WTC11 (cell line): ENCODE results near the gene EHBP1L1. TPM values are rescaled to one million over a fixed set of nuclear protein-coding genes. Genes with fewer than 3 reads are reported as not detected.

Experiments
- ATAC-seq: fragments of 200-7000 bp; cut with Tn5 transposase; 2 replicates; pipeline ENCODE4 v1.10.0; 2021; ENCODE audit warnings: mild to moderate bottlenecking, moderate library complexity
- CTCF ChIA-PET: fragments of 300-600 bp; sonication (Branson Sonifier 250); formaldehyde crosslinking; loops from one replicate; lab custom pipeline; 2021; ENCODE audit warnings: antibody characterized with exemption; lab: Charles Lee
- POLR2A ChIA-PET: fragments of 350-600 bp; sonication (Branson Sonifier 250); formaldehyde crosslinking; loops from one replicate; lab custom pipeline; 2021; ENCODE audit warnings: antibody characterized with exemption; lab: Charles Lee
- DNase-seq: peaks from one replicate; pipeline ENCODE4 v3.0.0; 2021; ENCODE audit warnings: low spot score
- H3K27ac Mint-ChIP-seq: 2 replicates; pipeline ENCODE4 v1.8.0; 2021; ENCODE audit warnings: mixed read lengths
- H3K27me3 Mint-ChIP-seq: 2 replicates; pipeline ENCODE4 v1.8.0; 2021; ENCODE audit warnings: low read depth, mild to moderate bottlenecking, moderate library complexity, mixed read lengths
- H3K36me3 Mint-ChIP-seq: 2 replicates; pipeline ENCODE4 v1.8.0; 2021; ENCODE audit warnings: mixed read lengths
- H3K4me1 Mint-ChIP-seq: 2 replicates; pipeline ENCODE4 v1.8.0; 2022; ENCODE audit warnings: mixed read lengths
- H3K4me3 Mint-ChIP-seq: 2 replicates; pipeline ENCODE4 v1.8.0; 2021; ENCODE audit warnings: mild to moderate bottlenecking, moderate library complexity, mixed read lengths
- H3K9me3 Mint-ChIP-seq: 2 replicates; pipeline ENCODE4 v1.8.0; 2021; ENCODE audit warnings: mixed read lengths
- ATF1 ChIP-seq: sonication (generic); formaldehyde crosslinking; IDR thresholded peaks from 2 replicates; pipeline ENCODE4 v1.8.1; 2023; ENCODE audit warnings: mild to moderate bottlenecking, moderate library complexity, missing genetic modification reagents
- CBFB ChIP-seq: sonication (generic); formaldehyde crosslinking; IDR thresholded peaks from 2 replicates; pipeline ENCODE4 v1.8.1; 2022; ENCODE audit warnings: mild to moderate bottlenecking, low read depth, missing genetic modification reagents
- CREM ChIP-seq: sonication (generic); formaldehyde crosslinking; IDR thresholded peaks from 2 replicates; pipeline ENCODE4 v1.8.1; 2022; ENCODE audit warnings: mild to moderate bottlenecking, missing genetic modification reagents, moderate library complexity
- ELF4 ChIP-seq: sonication (generic); formaldehyde crosslinking; IDR thresholded peaks from 2 replicates; pipeline ENCODE4 v1.8.1; 2022; ENCODE audit warnings: low read depth, mild to moderate bottlenecking, moderate library complexity, missing genetic modification reagents
- EMX1 ChIP-seq: fragments of 250-450 bp; sonication (Bioruptor Pico); IDR thresholded peaks from 2 replicates; pipeline ENCODE4 v1.8.0; 2021; ENCODE audit warnings: mild to moderate bottlenecking
- FOXJ3 ChIP-seq: sonication (generic); formaldehyde crosslinking; IDR thresholded peaks from 2 replicates; pipeline ENCODE4 v1.9.0; 2021; ENCODE audit warnings: missing genetic modification reagents, mild to moderate bottlenecking, borderline replicate concordance
- GRHL2 ChIP-seq: fragments of 250-450 bp; sonication (Bioruptor Pico); IDR thresholded peaks from 2 replicates; pipeline ENCODE4 v1.8.0; 2022; ENCODE audit warnings: mild to moderate bottlenecking, moderate library complexity; ENCODE audit not compliant: insufficient replicate concordance, severe bottlenecking
- HMGA2 ChIP-seq: fragments of 250-450 bp; sonication (Bioruptor Pico); IDR thresholded peaks from 2 replicates; pipeline ENCODE4 v1.4.0; 2021; ENCODE audit warnings: mild to moderate bottlenecking, moderate library complexity
- JAZF1 ChIP-seq: fragments of 250-450 bp; sonication (Bioruptor Pico); IDR thresholded peaks from 2 replicates; pipeline ENCODE4 v1.9.0; 2021; ENCODE audit warnings: moderate library complexity, mild to moderate bottlenecking, inconsistent platforms
- KAT7 ChIP-seq: sonication (generic); formaldehyde crosslinking; IDR thresholded peaks from 2 replicates; pipeline ENCODE4 v1.8.1; 2023; ENCODE audit warnings: missing genetic modification reagents, mild to moderate bottlenecking, borderline replicate concordance
- MYBL2 ChIP-seq: sonication (generic); formaldehyde crosslinking; IDR thresholded peaks from 2 replicates; pipeline ENCODE4 v1.8.1; 2023; ENCODE audit warnings: mild to moderate bottlenecking, moderate library complexity, missing genetic modification reagents
- NR1H2 ChIP-seq: sonication (generic); formaldehyde crosslinking; IDR thresholded peaks from 2 replicates; pipeline ENCODE4 v1.9.0; 2021; ENCODE audit warnings: mild to moderate bottlenecking, moderate library complexity, missing genetic modification reagents
- NR2C2 ChIP-seq: sonication (generic); formaldehyde crosslinking; IDR thresholded peaks from 2 replicates; pipeline ENCODE4 v1.8.0; 2022; ENCODE audit warnings: mild to moderate bottlenecking, missing genetic modification reagents
- PRRX2 ChIP-seq: fragments of 250-450 bp; sonication (Bioruptor Pico); IDR thresholded peaks from 2 replicates; pipeline ENCODE4 v1.8.0; 2021; ENCODE audit warnings: mild to moderate bottlenecking
- SOX15 ChIP-seq: fragments of 250-450 bp; sonication (Bioruptor Pico); IDR thresholded peaks from 2 replicates; pipeline ENCODE4 v1.9.0; 2021; ENCODE audit warnings: mild to moderate bottlenecking
- ZNF121 ChIP-seq: sonication (generic); formaldehyde crosslinking; IDR thresholded peaks from 2 replicates; pipeline ENCODE4 v1.8.0; 2023; ENCODE audit warnings: missing genetic modification reagents
- ZNF219 ChIP-seq: sonication (generic); formaldehyde crosslinking; IDR thresholded peaks from 2 replicates; pipeline ENCODE4 v1.8.0; 2023; ENCODE audit warnings: missing genetic modification reagents, mild to moderate bottlenecking, borderline replicate concordance
- ZNF317 ChIP-seq: sonication (generic); formaldehyde crosslinking; IDR thresholded peaks from 2 replicates; pipeline ENCODE4 v1.8.1; 2023; ENCODE audit warnings: low read depth, mild to moderate bottlenecking, moderate library complexity, missing genetic modification reagents, borderline replicate concordance
- ZNF396 ChIP-seq: fragments of 250-450 bp; sonication (Bioruptor Pico); IDR thresholded peaks from 2 replicates; pipeline ENCODE4 v1.8.0; 2021; ENCODE audit warnings: mild to moderate bottlenecking, moderate library complexity, borderline replicate concordance
- ZNF671 ChIP-seq: fragments of 250-450 bp; sonication (Bioruptor Pico); IDR thresholded peaks from 2 replicates; pipeline ENCODE4 v1.8.0; 2021; ENCODE audit warnings: mild to moderate bottlenecking
- total RNA-seq: library from RNA; stranded (reverse); gene quantifications from 3 replicates; pipeline ENCODE4 v1.2.3, GENCODE V29; 2021
- TF ChIP-seq, protein P1 (sequence below): fragments of 250-450 bp; sonication (Bioruptor Pico); IDR thresholded peaks from 2 replicates; pipeline ENCODE4 v1.8.0; 2021; ENCODE audit warnings: mild to moderate bottlenecking
- TF ChIP-seq, protein P2 (sequence below): sonication (generic); formaldehyde crosslinking; IDR thresholded peaks from 2 replicates; pipeline ENCODE4 v1.8.1; 2022; ENCODE audit warnings: low read depth, mild to moderate bottlenecking, moderate library complexity, missing genetic modification reagents, borderline replicate concordance
- TF ChIP-seq, protein P3 (sequence below): sonication (generic); formaldehyde crosslinking; IDR thresholded peaks from 2 replicates; pipeline ENCODE4 v1.8.0; 2023; ENCODE audit warnings: mild to moderate bottlenecking, missing genetic modification reagents
- TF ChIP-seq, protein P4 (sequence below): sonication (generic); formaldehyde crosslinking; IDR thresholded peaks from 2 replicates; pipeline ENCODE4 v1.8.0; 2022; ENCODE audit warnings: mild to moderate bottlenecking, missing genetic modification reagents
- TF ChIP-seq, protein P5 (sequence below): sonication (generic); formaldehyde crosslinking; IDR thresholded peaks from 2 replicates; pipeline ENCODE4 v1.8.1; 2023; ENCODE audit warnings: mild to moderate bottlenecking, missing genetic modification reagents
- TF ChIP-seq, protein P6 (sequence below): fragments of 250-450 bp; sonication (Bioruptor Pico); IDR thresholded peaks from 2 replicates; pipeline ENCODE4 v1.9.0; 2021; ENCODE audit warnings: moderate library complexity, mild to moderate bottlenecking, inconsistent platforms, borderline replicate concordance
- TF ChIP-seq, protein P7 (sequence below): sonication (generic); formaldehyde crosslinking; IDR thresholded peaks from 2 replicates; pipeline ENCODE4 v1.8.0; 2023; ENCODE audit warnings: missing genetic modification reagents

Gene EHBP1L1
- total RNA-seq, 1 experiment from 2014 or later, result 11.8 TPM

DNA sequence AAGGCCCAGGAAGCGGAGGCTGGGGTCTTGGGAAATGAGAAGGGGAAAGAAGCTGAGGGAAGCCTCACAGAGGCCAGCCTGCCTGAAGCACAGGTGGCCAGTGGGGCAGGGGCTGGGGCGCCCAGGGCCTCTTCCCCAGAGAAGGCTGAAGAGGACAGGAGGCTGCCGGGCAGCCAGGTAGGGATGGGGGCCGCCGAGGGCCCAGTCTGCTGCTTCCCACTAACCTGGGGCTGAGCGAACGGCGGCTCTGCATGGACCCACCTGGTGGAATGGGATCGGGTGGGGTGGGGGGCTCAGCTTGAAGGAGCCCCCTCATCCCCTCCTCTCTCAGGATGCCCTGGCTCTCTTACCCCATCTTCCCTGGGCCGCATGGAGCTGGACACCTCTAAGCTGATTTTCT, 7.7 kb downstream of the EHBP1L1 start:
- Mint-ChIP-seq H3K27me3 (peaks cover 61% of the 10 kb centered on the region), H3K27ac (no peak overlapping the region), H3K36me3 (no peaks in the 10 kb centered on the region), H3K4me3 (no peak overlapping the region), H3K4me1 (peaks cover 17% of the 10 kb centered on the region), H3K9me3 (no peaks in the 10 kb centered on the region)
- ChIA-PET POLR2A (no interaction called here), CTCF (interaction anchor here (0.6 to 13.8 kb wide), 6 partner anchors 10 to 234 kb away, joined by 3 to 271 read pairs (median 26); partner anchors contain the start of genes FAM89B and ZNRD2)
- ATAC-seq, result no peak
- no peak for DNase-seq
- TF ChIP-seq ZNF317 (CRISPR knock-in tag) (no peak), ELF4 (CRISPR knock-in tag) (no peak), GRHL2 (no peak), ZNF121 (no peak), FOXJ3 (CRISPR knock-in tag) (no peak), SOX15 (CRISPR knock-in tag) (no peak), ATF1 (CRISPR knock-in tag) (no peak), CREM (CRISPR knock-in tag) (no peak), EMX1 (CRISPR knock-in tag) (no peak)
- TF ChIP-seq, protein P1, sequence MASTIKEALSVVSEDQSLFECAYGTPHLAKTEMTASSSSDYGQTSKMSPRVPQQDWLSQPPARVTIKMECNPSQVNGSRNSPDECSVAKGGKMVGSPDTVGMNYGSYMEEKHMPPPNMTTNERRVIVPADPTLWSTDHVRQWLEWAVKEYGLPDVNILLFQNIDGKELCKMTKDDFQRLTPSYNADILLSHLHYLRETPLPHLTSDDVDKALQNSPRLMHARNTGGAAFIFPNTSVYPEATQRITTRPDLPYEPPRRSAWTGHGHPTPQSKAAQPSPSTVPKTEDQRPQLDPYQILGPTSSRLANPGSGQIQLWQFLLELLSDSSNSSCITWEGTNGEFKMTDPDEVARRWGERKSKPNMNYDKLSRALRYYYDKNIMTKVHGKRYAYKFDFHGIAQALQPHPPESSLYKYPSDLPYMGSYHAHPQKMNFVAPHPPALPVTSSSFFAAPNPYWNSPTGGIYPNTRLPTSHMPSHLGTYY (CRISPR knock-in tag), result no peak
- TF ChIP-seq, protein P2, sequence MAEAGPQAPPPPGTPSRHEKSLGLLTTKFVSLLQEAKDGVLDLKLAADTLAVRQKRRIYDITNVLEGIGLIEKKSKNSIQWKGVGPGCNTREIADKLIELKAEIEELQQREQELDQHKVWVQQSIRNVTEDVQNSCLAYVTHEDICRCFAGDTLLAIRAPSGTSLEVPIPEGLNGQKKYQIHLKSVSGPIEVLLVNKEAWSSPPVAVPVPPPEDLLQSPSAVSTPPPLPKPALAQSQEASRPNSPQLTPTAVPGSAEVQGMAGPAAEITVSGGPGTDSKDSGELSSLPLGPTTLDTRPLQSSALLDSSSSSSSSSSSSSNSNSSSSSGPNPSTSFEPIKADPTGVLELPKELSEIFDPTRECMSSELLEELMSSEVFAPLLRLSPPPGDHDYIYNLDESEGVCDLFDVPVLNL (CRISPR knock-in tag), result no peak
- TF ChIP-seq, protein P3, sequence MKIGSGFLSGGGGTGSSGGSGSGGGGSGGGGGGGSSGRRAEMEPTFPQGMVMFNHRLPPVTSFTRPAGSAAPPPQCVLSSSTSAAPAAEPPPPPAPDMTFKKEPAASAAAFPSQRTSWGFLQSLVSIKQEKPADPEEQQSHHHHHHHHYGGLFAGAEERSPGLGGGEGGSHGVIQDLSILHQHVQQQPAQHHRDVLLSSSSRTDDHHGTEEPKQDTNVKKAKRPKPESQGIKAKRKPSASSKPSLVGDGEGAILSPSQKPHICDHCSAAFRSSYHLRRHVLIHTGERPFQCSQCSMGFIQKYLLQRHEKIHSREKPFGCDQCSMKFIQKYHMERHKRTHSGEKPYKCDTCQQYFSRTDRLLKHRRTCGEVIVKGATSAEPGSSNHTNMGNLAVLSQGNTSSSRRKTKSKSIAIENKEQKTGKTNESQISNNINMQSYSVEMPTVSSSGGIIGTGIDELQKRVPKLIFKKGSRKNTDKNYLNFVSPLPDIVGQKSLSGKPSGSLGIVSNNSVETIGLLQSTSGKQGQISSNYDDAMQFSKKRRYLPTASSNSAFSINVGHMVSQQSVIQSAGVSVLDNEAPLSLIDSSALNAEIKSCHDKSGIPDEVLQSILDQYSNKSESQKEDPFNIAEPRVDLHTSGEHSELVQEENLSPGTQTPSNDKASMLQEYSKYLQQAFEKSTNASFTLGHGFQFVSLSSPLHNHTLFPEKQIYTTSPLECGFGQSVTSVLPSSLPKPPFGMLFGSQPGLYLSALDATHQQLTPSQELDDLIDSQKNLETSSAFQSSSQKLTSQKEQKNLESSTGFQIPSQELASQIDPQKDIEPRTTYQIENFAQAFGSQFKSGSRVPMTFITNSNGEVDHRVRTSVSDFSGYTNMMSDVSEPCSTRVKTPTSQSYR, result no peak

DNA sequence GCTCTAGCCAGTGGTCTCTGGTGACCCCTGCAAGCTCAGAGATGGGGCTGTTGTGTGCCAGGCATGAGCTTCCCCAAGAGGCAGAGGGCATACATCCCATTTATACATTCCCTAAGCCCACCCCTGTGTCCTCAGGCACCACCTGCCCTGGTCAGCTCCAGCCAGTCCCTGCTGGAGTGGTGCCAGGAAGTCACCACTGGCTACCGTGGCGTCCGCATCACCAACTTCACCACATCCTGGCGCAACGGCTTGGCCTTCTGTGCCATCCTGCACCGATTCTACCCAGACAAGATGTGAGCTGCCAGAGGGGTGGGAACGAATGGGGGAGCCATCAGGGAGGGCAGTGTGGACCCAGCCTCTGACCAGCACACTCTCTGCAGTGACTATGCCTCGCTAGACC, 8.3 kb downstream of the EHBP1L1 start:
- ChIA-PET POLR2A (interaction anchor here (1.0 kb wide), 1 partner anchor 33 kb away, joined by 3 read pairs; no protein-coding TSS in a partner anchor), CTCF (interaction anchor here (0.6 to 13.8 kb wide), 7 partner anchors 9 to 234 kb away, joined by 3 to 271 read pairs (median 3); partner anchors contain the start of genes FAM89B, SIPA1 and ZNRD2)
- H3K4me1 Mint-ChIP-seq, result peaks cover 21% of the 10 kb centered on the region
- H3K27me3 Mint-ChIP-seq, result peaks cover 64% of the 10 kb centered on the region
- no peaks in the 10 kb centered on the region for H3K9me3 Mint-ChIP-seq
- ATAC-seq (no peak), DNase-seq (no peak)
- H3K36me3 Mint-ChIP-seq, result no peaks in the 10 kb centered on the region
- H3K27ac Mint-ChIP-seq, result no peak overlapping the region
- H3K4me3 Mint-ChIP-seq, result 0 out of 2 replicates have a peak overlapping the region, but pooled peaks have one; percentile 39
- no peak for TF ChIP-seq ZNF671 (CRISPR knock-in tag)
- TF ChIP-seq, protein P4, sequence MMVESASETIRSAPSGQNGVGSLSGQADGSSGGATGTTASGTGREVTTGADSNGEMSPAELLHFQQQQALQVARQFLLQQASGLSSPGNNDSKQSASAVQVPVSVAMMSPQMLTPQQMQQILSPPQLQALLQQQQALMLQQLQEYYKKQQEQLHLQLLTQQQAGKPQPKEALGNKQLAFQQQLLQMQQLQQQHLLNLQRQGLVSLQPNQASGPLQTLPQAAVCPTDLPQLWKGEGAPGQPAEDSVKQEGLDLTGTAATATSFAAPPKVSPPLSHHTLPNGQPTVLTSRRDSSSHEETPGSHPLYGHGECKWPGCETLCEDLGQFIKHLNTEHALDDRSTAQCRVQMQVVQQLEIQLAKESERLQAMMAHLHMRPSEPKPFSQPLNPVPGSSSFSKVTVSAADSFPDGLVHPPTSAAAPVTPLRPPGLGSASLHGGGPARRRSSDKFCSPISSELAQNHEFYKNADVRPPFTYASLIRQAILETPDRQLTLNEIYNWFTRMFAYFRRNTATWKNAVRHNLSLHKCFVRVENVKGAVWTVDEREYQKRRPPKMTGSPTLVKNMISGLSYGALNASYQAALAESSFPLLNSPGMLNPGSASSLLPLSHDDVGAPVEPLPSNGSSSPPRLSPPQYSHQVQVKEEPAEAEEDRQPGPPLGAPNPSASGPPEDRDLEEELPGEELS, result no peak
- TF ChIP-seq, protein P5, sequence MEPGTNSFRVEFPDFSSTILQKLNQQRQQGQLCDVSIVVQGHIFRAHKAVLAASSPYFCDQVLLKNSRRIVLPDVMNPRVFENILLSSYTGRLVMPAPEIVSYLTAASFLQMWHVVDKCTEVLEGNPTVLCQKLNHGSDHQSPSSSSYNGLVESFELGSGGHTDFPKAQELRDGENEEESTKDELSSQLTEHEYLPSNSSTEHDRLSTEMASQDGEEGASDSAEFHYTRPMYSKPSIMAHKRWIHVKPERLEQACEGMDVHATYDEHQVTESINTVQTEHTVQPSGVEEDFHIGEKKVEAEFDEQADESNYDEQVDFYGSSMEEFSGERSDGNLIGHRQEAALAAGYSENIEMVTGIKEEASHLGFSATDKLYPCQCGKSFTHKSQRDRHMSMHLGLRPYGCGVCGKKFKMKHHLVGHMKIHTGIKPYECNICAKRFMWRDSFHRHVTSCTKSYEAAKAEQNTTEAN (CRISPR knock-in tag), result no peak
- TF ChIP-seq NR1H2 (CRISPR knock-in tag), result no peak
- no peak for TF ChIP-seq ZNF219 (CRISPR knock-in tag)
- TF ChIP-seq MYBL2, result no peak
- TF ChIP-seq, protein P6, sequence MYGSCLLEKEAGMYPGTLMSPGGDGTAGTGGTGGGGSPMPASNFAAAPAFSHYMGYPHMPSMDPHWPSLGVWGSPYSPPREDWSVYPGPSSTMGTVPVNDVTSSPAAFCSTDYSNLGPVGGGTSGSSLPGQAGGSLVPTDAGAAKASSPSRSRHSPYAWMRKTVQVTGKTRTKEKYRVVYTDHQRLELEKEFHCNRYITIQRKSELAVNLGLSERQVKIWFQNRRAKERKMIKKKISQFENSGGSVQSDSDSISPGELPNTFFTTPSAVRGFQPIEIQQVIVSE (CRISPR knock-in tag), result no peak
- no peak for TF ChIP-seq HMGA2 (CRISPR knock-in tag)
- TF ChIP-seq NR2C2 (CRISPR knock-in tag), result no peak
- TF ChIP-seq PRRX2, result no peak
- no peak for TF ChIP-seq JAZF1 (CRISPR knock-in tag)
- no peak for TF ChIP-seq SOX15 (CRISPR knock-in tag)
- TF ChIP-seq, protein P7, sequence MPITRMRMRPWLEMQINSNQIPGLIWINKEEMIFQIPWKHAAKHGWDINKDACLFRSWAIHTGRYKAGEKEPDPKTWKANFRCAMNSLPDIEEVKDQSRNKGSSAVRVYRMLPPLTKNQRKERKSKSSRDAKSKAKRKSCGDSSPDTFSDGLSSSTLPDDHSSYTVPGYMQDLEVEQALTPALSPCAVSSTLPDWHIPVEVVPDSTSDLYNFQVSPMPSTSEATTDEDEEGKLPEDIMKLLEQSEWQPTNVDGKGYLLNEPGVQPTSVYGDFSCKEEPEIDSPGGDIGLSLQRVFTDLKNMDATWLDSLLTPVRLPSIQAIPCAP (CRISPR knock-in tag), result no peak
- TF ChIP-seq CBFB, result no peak
- no peak for TF ChIP-seq KAT7
- no peak for TF ChIP-seq ZNF121
- no peak for TF ChIP-seq ZNF396 (CRISPR knock-in tag)
